Measurements from ENCODE around the gene GGACT.

GGACT gene

GRCh38 chr13:100563779-100564178, 24.8 kb downstream of the GGACT start:
- in situ Hi-C loops (cut with HindIII; ENCODE audit: low pct_ligation_motif_present, low pct_unique_long_range_greater_than_20kb, low sequenced_read_pairs), result no loop called here
- DNase-seq, result no peak

- DNase-seq, result no peak
- in situ Hi-C loops (cut with HindIII; ENCODE audit: low pct_ligation_motif_present, low pct_unique_long_range_greater_than_20kb, low sequenced_read_pairs), result no loop called here
Measured at GRCh38 chr13:100561599-100562204, 26.9 kb downstream of the GGACT start.

- DNase-seq, result no peak
- in situ Hi-C loops (cut with HindIII; ENCODE audit: low pct_ligation_motif_present, low pct_unique_long_range_greater_than_20kb, low sequenced_read_pairs), result no loop called here
Measured at GRCh38 chr13:100561158-100561499, 27.5 kb downstream of the GGACT start.

- DNase-seq, result no peak
- in situ Hi-C loops (cut with HindIII; ENCODE audit: low pct_ligation_motif_present, low pct_unique_long_range_greater_than_20kb, low sequenced_read_pairs), result no loop called here
Measured at GRCh38 chr13:100560498-100561157, 28.0 kb downstream of the GGACT start.

- in situ Hi-C loops (cut with HindIII; ENCODE audit: low pct_ligation_motif_present, low pct_unique_long_range_greater_than_20kb, low sequenced_read_pairs), result no loop called here
- no peak for DNase-seq
Measured at GRCh38 chr13:100559886-100560285, 28.7 kb downstream of the GGACT start.

- DNase-seq, result no peak
- in situ Hi-C loops (cut with HindIII; ENCODE audit: low pct_ligation_motif_present, low pct_unique_long_range_greater_than_20kb, low sequenced_read_pairs), result no loop called here
Measured at GRCh38 chr13:100552755-100553154, 35.8 kb downstream of the GGACT start.

GRCh38 chr13:100549316-100549715, 39.3 kb downstream of the GGACT start:
- no peak for DNase-seq
- in situ Hi-C loops (cut with HindIII; ENCODE audit: low pct_ligation_motif_present, low pct_unique_long_range_greater_than_20kb, low sequenced_read_pairs), result no loop called here

GRCh38 chr13:100547791-100548201, 40.8 kb downstream of the GGACT start:
- in situ Hi-C loops (cut with HindIII; ENCODE audit: low pct_ligation_motif_present, low pct_unique_long_range_greater_than_20kb, low sequenced_read_pairs), result no loop called here
- DNase-seq, result no peak

- no peak for DNase-seq
- in situ Hi-C loops (cut with HindIII; ENCODE audit: low pct_ligation_motif_present, low pct_unique_long_range_greater_than_20kb, low sequenced_read_pairs), result no loop called here
Measured at GRCh38 chr13:100546713-100547405, 41.7 kb downstream of the GGACT start.

GRCh38 chr13:100545684-100546061, 42.9 kb downstream of the GGACT start:
- DNase-seq, result no peak
- in situ Hi-C loops (cut with HindIII; ENCODE audit: low pct_ligation_motif_present, low pct_unique_long_range_greater_than_20kb, low sequenced_read_pairs), result no loop called here

- DNase-seq, result no peak
- in situ Hi-C loops (cut with HindIII; ENCODE audit: low pct_ligation_motif_present, low pct_unique_long_range_greater_than_20kb, low sequenced_read_pairs), result no loop called here
Measured at GRCh38 chr13:100544866-100545683, 43.5 kb downstream of the GGACT start.

- DNase-seq, result peak; percentile 8
- in situ Hi-C loops (cut with HindIII; ENCODE audit: low pct_ligation_motif_present, low pct_unique_long_range_greater_than_20kb, low sequenced_read_pairs), result no loop called here
Measured at GRCh38 chr13:100543872-100544602, 44.6 kb downstream of the GGACT start.

GRCh38 chr13:100542826-100543156, 45.8 kb downstream of the GGACT start:
- peak; percentile 37 for DNase-seq
- in situ Hi-C loops (cut with HindIII; ENCODE audit: low pct_ligation_motif_present, low pct_unique_long_range_greater_than_20kb, low sequenced_read_pairs), result no loop called here

- in situ Hi-C loops (cut with HindIII; ENCODE audit: low pct_ligation_motif_present, low pct_unique_long_range_greater_than_20kb, low sequenced_read_pairs), result no loop called here
- DNase-seq, result no peak
Measured at GRCh38 chr13:100541897-100542825, 46.4 kb downstream of the GGACT start.

GRCh38 chr13:100540621-100541020, 48.0 kb downstream of the GGACT start:
- in situ Hi-C loops (cut with HindIII; ENCODE audit: low pct_ligation_motif_present, low pct_unique_long_range_greater_than_20kb, low sequenced_read_pairs), result no loop called here
- DNase-seq, result no peak

GRCh38 chr13:100537951-100538462, 50.6 kb downstream of the GGACT start:
- DNase-seq, result no peak

GRCh38 chr13:100537486-100537885, 51.1 kb downstream of the GGACT start:
- no peak for DNase-seq
- in situ Hi-C loops (cut with HindIII; ENCODE audit: low pct_ligation_motif_present, low pct_unique_long_range_greater_than_20kb, low sequenced_read_pairs), result no loop called here

More at GRCh38 chr13:100537951-100538462, 50.6 kb downstream of the GGACT start:
- in situ Hi-C loops (cut with HindIII; ENCODE audit: low pct_ligation_motif_present, low pct_unique_long_range_greater_than_20kb, low sequenced_read_pairs), result no loop called here

Data from ACHN (cell line).